ENCODE results near the gene POU2F1. TPM values are rescaled to one million over a fixed set of nuclear protein-coding genes. Genes with fewer than 3 reads are reported as not detected.

Gene POU2F1
- polyA plus RNA-seq, 1 donor (not counting 4 experiments of a cell fraction or from before 2014, with no cell fraction given) = 3.2 TPM

- H3K4me3 ChIP-seq (ENCODE audit: control insufficient read depth in 2 of 3, extremely low read depth in 1 of 3, insufficient read depth in 2 of 3, low read depth in 1 of 3, low read length in 3 of 3) = no peak overlapping the region
- H4K20me1 ChIP-seq (ENCODE audit: control insufficient read depth, extremely low read depth, insufficient read depth, low read length) = no peaks in the 10 kb centered on the region
- DNase-seq (ENCODE audit: low read depth, low spot score) (no peak), FAIRE-seq (no peak)
- H3K4me2 ChIP-seq (ENCODE audit: control insufficient read depth, extremely low read depth, insufficient read depth, low read depth, low read length) = no peak overlapping the region
- no peak overlapping the region for H3K9ac ChIP-seq (ENCODE audit: control insufficient read depth, extremely low read depth, insufficient read depth, low read length)
- TF ChIP-seq EZH2 (IDR thresholded peaks at IDR 0.05; ENCODE audit: low read length) = no peak
- TF ChIP-seq CTCF (optimal IDR thresholded peaks at IDR 0.05 in 1 of 3, IDR thresholded peaks at IDR 0.05 in 1 of 3, conservative IDR thresholded peaks at IDR 0.05 in 1 of 3; ENCODE audit: extremely low read depth in 1 of 3, insufficient read depth in 2 of 3, low read length in 3 of 3) = no peak
- no peak overlapping the region for H3K27ac ChIP-seq (ENCODE audit: control insufficient read depth, insufficient read depth, low read length)
- no peaks in the 10 kb centered on the region for H3K9me1 ChIP-seq (ENCODE audit: control insufficient read depth, extremely low read depth, insufficient read depth, low read length)
- H3K9me3 ChIP-seq (ENCODE audit: control insufficient read depth, low read depth, low read length) = no peaks in the 10 kb centered on the region
- no peaks in the 10 kb centered on the region for H3K36me3 ChIP-seq (ENCODE audit: control insufficient read depth in 2 of 2, extremely low read depth in 1 of 2, insufficient read depth in 2 of 2, low read length in 2 of 2)
- H3K4me1 ChIP-seq (ENCODE audit: control insufficient read depth, extremely low read depth, insufficient read depth, low read length) = no peaks in the 10 kb centered on the region
- dilution Hi-C loops (cut with MboI; ENCODE audit: extremely low pct_ligation_motif_present, low sequenced_read_pairs) = loop anchor here (5.0 kb wide), 1 partner anchor 34 kb away; no protein-coding TSS in a partner anchor
- H3K27me3 ChIP-seq (ENCODE audit: control insufficient read depth, extremely low read depth, insufficient read depth, low read length) = no peaks in the 10 kb centered on the region
- no peak overlapping the region for H2AFZ ChIP-seq (ENCODE audit: control insufficient read depth, low read length)
- H3K79me2 ChIP-seq (ENCODE audit: control insufficient read depth, insufficient read depth, low read length) = peaks cover 12% of the 10 kb centered on the region
These were observed 67.8 kb downstream of the POU2F1 start for GRCh38 chr1:167288390-167289074.

GRCh38 chr1:167289075-167289442 lies 68.4 kb downstream of the POU2F1 start:
- H3K79me2 ChIP-seq (ENCODE audit: control insufficient read depth, insufficient read depth, low read length) = peaks cover 12% of the 10 kb centered on the region

More at GRCh38 chr1:167289075-167289442, 68.4 kb downstream of the POU2F1 start:
- DNase-seq (ENCODE audit: low read depth, low spot score) (no peak), FAIRE-seq (no peak)
- no peaks in the 10 kb centered on the region for H3K9me3 ChIP-seq (ENCODE audit: control insufficient read depth, low read depth, low read length)
- TF ChIP-seq CTCF (optimal IDR thresholded peaks at IDR 0.05 in 1 of 3, IDR thresholded peaks at IDR 0.05 in 1 of 3, conservative IDR thresholded peaks at IDR 0.05 in 1 of 3; ENCODE audit: extremely low read depth in 1 of 3, insufficient read depth in 2 of 3, low read length in 3 of 3) (no peak), EZH2 (IDR thresholded peaks at IDR 0.05; ENCODE audit: low read length) (no peak)
- no peaks in the 10 kb centered on the region for H4K20me1 ChIP-seq (ENCODE audit: control insufficient read depth, extremely low read depth, insufficient read depth, low read length)
- no peaks in the 10 kb centered on the region for H3K36me3 ChIP-seq (ENCODE audit: control insufficient read depth in 2 of 2, extremely low read depth in 1 of 2, insufficient read depth in 2 of 2, low read length in 2 of 2)
- H3K4me2 ChIP-seq (ENCODE audit: control insufficient read depth, extremely low read depth, insufficient read depth, low read depth, low read length) = no peak overlapping the region
- H3K27ac ChIP-seq (ENCODE audit: control insufficient read depth, insufficient read depth, low read length) = no peak overlapping the region
- no peaks in the 10 kb centered on the region for H3K4me1 ChIP-seq (ENCODE audit: control insufficient read depth, extremely low read depth, insufficient read depth, low read length)
- no peak overlapping the region for H3K9ac ChIP-seq (ENCODE audit: control insufficient read depth, extremely low read depth, insufficient read depth, low read length)
- H3K9me1 ChIP-seq (ENCODE audit: control insufficient read depth, extremely low read depth, insufficient read depth, low read length) = no peaks in the 10 kb centered on the region
- H3K27me3 ChIP-seq (ENCODE audit: control insufficient read depth, extremely low read depth, insufficient read depth, low read length) = no peaks in the 10 kb centered on the region
- H2AFZ ChIP-seq (ENCODE audit: control insufficient read depth, low read length) = no peak overlapping the region
- no peak overlapping the region for H3K4me3 ChIP-seq (ENCODE audit: control insufficient read depth in 2 of 3, extremely low read depth in 1 of 3, insufficient read depth in 2 of 3, low read depth in 1 of 3, low read length in 3 of 3)
- dilution Hi-C loops (cut with MboI; ENCODE audit: extremely low pct_ligation_motif_present, low sequenced_read_pairs) = loop anchor here (5.0 kb wide), 1 partner anchor 33 kb away; no protein-coding TSS in a partner anchor
